Measurements from ENCODE around the gene HECW1. TPM values are rescaled to one million over a fixed set of nuclear protein-coding genes. Genes with fewer than 3 reads are reported as not detected.

HECW1 gene
- total and polyA plus RNA-seq, 2 experiments from 2014 or later, result 11.0 to 21.8 TPM

GRCh38 chr7:43112941-43113621 lies 634 bp downstream of the HECW1 start:
- H3K27me3 ChIP-seq (ENCODE audit: insufficient read depth), result peaks cover 20% of the 10 kb centered on the region
- TF ChIP-seq CTCF (conservative IDR thresholded peaks at IDR 0.05; ENCODE audit: low read depth in 2 of 2), result no peak
- no peak for TF ChIP-seq ZNF462 (CRISPR knock-in tag; IDR thresholded peaks at IDR 0.05)
- no peak for TF ChIP-seq REST (IDR thresholded peaks at IDR 0.05; ENCODE audit: unreplicated experiment)
- peak; percentile 4; the same call in 1 of the 2 replicates for TF ChIP-seq CREB1 (CRISPR knock-in tag; IDR thresholded peaks at IDR 0.05; ENCODE audit: low read depth)
- TF ChIP-seq EZH2 (IDR thresholded peaks at IDR 0.05; ENCODE audit: low read depth, unreplicated experiment), result no peak
- peak; percentile 60; the same call in 1 of the 2 replicates for TF ChIP-seq POLR2AphosphoS5 (IDR thresholded peaks at IDR 0.05; ENCODE audit: low read depth)
- no peak for TF ChIP-seq ETS1 (IDR thresholded peaks at IDR 0.05)
- no peak for TF ChIP-seq EZH2phosphoT487 (IDR thresholded peaks at IDR 0.05; ENCODE audit: unreplicated experiment)
- no peak for TF ChIP-seq ZNF114 (CRISPR knock-in tag; IDR thresholded peaks at IDR 0.05)
- TF ChIP-seq STAT1 (IDR thresholded peaks at IDR 0.05; ENCODE audit: unreplicated experiment), result no peak
- TF ChIP-seq JUNB (IDR thresholded peaks at IDR 0.05; ENCODE audit: unreplicated experiment), result no peak
- no peak for TF ChIP-seq NANOG (IDR thresholded peaks at IDR 0.05; ENCODE audit: borderline replicate concordance)
- TF ChIP-seq ZNF331 (CRISPR knock-in tag; IDR thresholded peaks at IDR 0.05; ENCODE audit: low read depth), result no peak
- no peaks in the 10 kb centered on the region for H3K9me3 Mint-ChIP-seq
- peaks cover 43% of the 10 kb centered on the region for H3K4me1 ChIP-seq (ENCODE audit: insufficient read depth)
- H3K79me2 ChIP-seq (replicated peaks; ENCODE audit: insufficient read depth), result peaks cover 25% of the 10 kb centered on the region
- H3K4me1 Mint-ChIP-seq, result peaks cover 65% of the 10 kb centered on the region
- DNase-seq (ENCODE audit: low spot score) (peak; percentile 85), ATAC-seq (peak; percentile 68)
- H3K4me3 ChIP-seq, result peak overlapping the region; percentile 78
- H3K27ac Mint-ChIP-seq, result no peak overlapping the region
- no peaks in the 10 kb centered on the region for H3K36me3 ChIP-seq (ENCODE audit: insufficient read depth)
- peaks cover 19% of the 10 kb centered on the region for H3K27me3 Mint-ChIP-seq (ENCODE audit: insufficient read depth, low read depth, poor library complexity)
- peak overlapping the region; percentile 74 for H2AFZ ChIP-seq
- no peaks in the 10 kb centered on the region for H3K9me2 ChIP-seq (ENCODE audit: insufficient read depth)
- H3F3A ChIP-seq (replicated peaks; ENCODE audit: low read depth), result no peaks in the 10 kb centered on the region; the same call in 1 of the 2 replicates
- no peaks in the 10 kb centered on the region for H4K20me1 ChIP-seq (replicated peaks; ENCODE audit: insufficient read depth)
- no peaks in the 10 kb centered on the region for H3K36me3 Mint-ChIP-seq (ENCODE audit: low read depth)
- peak overlapping the region; percentile 96 for H3K4me2 ChIP-seq
- H3K27ac ChIP-seq (ENCODE audit: low read depth), result no peak overlapping the region; the same call in 1 of the 2 replicates
- peak overlapping the region; percentile 82; the same call in 2 of the 3 replicates for H3K4me3 Mint-ChIP-seq
